H9 (cell line): ENCODE results near the gene SELENBP1. TPM values are rescaled to one million over a fixed set of nuclear protein-coding genes. Genes with fewer than 3 reads are reported as not detected.

ENCODE experiments used
- DNase-seq: peaks from one replicate; pipeline ENCODE4 v3.0.0-alpha.2; 2017
- H2AFZ ChIP-seq: one replicate; pipeline ENCODE4 v1.6.1; 2013; ENCODE audit warnings: mild to moderate bottlenecking, low read length, control low read depth, moderate library complexity
- H2AK5ac ChIP-seq: 2 replicates; pipeline ENCODE4 v1.6.1; 2013; ENCODE audit warnings: low read length, control low read depth, mixed read lengths; ENCODE audit not compliant: insufficient read length
- H2BK120ac ChIP-seq: one replicate; pipeline ENCODE4 v1.6.1; 2013; ENCODE audit warnings: low read depth, mild to moderate bottlenecking, low read length, control low read depth, inconsistent platforms; ENCODE audit not compliant: poor library complexity, severe bottlenecking
- H2BK12ac ChIP-seq: 2 replicates; pipeline ENCODE4 v1.6.1; 2013; ENCODE audit warnings: low read length, control low read depth, mixed read lengths, low read depth; ENCODE audit not compliant: insufficient read length
- H2BK15ac ChIP-seq: 2 replicates; pipeline ENCODE4 v1.6.1; 2013; ENCODE audit warnings: low read depth, low read length, control low read depth
- H2BK20ac ChIP-seq: one replicate; pipeline ENCODE4 v1.6.1; 2013; ENCODE audit warnings: low read depth, mild to moderate bottlenecking, low read length, control low read depth, inconsistent platforms; ENCODE audit not compliant: poor library complexity, severe bottlenecking
- H2BK5ac ChIP-seq: 2 replicates; pipeline ENCODE4 v1.6.1; 2013; ENCODE audit warnings: low read length, control low read depth, mixed read lengths; ENCODE audit not compliant: insufficient read length
- H3K14ac ChIP-seq: 2 replicates; pipeline ENCODE4 v1.6.1; 2013; ENCODE audit warnings: low read length, control low read depth; ENCODE audit not compliant: insufficient read depth
- H3K18ac ChIP-seq: 2 replicates; pipeline ENCODE4 v1.6.1; 2013; ENCODE audit warnings: low read depth, mild to moderate bottlenecking, mixed read lengths, low read length, control low read depth; ENCODE audit not compliant: insufficient read length
- H3K23ac ChIP-seq: 2 replicates; pipeline ENCODE4 v1.6.1; 2013; ENCODE audit warnings: low read length, control low read depth, mixed read lengths, low read depth; ENCODE audit not compliant: insufficient read length
- H3K23me2 ChIP-seq: 2 replicates; pipeline ENCODE4 v1.6.1; 2013; ENCODE audit warnings: low read depth, mild to moderate bottlenecking, mixed read lengths, low read length, control low read depth; ENCODE audit not compliant: insufficient read length, poor library complexity, severe bottlenecking
- H3K27ac ChIP-seq: 2 replicates; pipeline ENCODE4 v1.5.1; 2013; ENCODE audit warnings: low read length, control low read depth, mixed read lengths, low read depth; ENCODE audit not compliant: insufficient read length
- H3K27me3 ChIP-seq: 2 replicates; pipeline ENCODE4 v1.6.1; 2013; ENCODE audit warnings: low read length, control low read depth, inconsistent platforms; ENCODE audit not compliant: insufficient read depth
- H3K4ac ChIP-seq: 2 replicates; pipeline ENCODE4 v1.6.1; 2013; ENCODE audit warnings: low read depth, mild to moderate bottlenecking, control low read depth, inconsistent platforms, low read length, moderate library complexity
- H3K4me1 ChIP-seq: 2 replicates; pipeline ENCODE4 v1.6.1; 2013; ENCODE audit warnings: low read length, control low read depth, inconsistent platforms; ENCODE audit not compliant: insufficient read depth
- H3K4me2 ChIP-seq: 2 replicates; pipeline ENCODE4 v1.6.1; 2013; ENCODE audit warnings: low read length, control low read depth, mixed read lengths; ENCODE audit not compliant: insufficient read length, insufficient read depth
- H3K56ac ChIP-seq: 2 replicates; pipeline ENCODE4 v1.6.1; 2013; ENCODE audit warnings: low read depth, mild to moderate bottlenecking, mixed read lengths, low read length, control low read depth; ENCODE audit not compliant: insufficient read length
- H3K79me1 ChIP-seq: 2 replicates; pipeline ENCODE4 v1.6.1; 2013; ENCODE audit warnings: low read depth, mild to moderate bottlenecking, moderate library complexity, low read length, control low read depth, inconsistent platforms; ENCODE audit not compliant: insufficient read depth, poor library complexity, severe bottlenecking
- H3K79me2 ChIP-seq: 2 replicates; pipeline ENCODE4 v1.6.1; 2013; ENCODE audit warnings: low read length, control low read depth, inconsistent platforms; ENCODE audit not compliant: insufficient read depth
- H3K9ac ChIP-seq: 2 replicates; pipeline ENCODE4 v1.6.1; 2013; ENCODE audit warnings: low read length, control low read depth, mixed read lengths; ENCODE audit not compliant: insufficient read length; ENCODE audit errors: extremely low read depth
- H3K9me3 ChIP-seq: one replicate; pipeline ENCODE4 v1.6.1; 2013; ENCODE audit warnings: low read depth, low read length, inconsistent platforms; ENCODE audit not compliant: control insufficient read depth
- H3T11ph ChIP-seq: one replicate; pipeline ENCODE4 v1.6.1; 2013; ENCODE audit warnings: mild to moderate bottlenecking, low read length, control low read depth, inconsistent platforms
- H4K20me1 ChIP-seq: one replicate; pipeline ENCODE4 v1.6.1; 2013; ENCODE audit not compliant: control insufficient read depth, insufficient read length, insufficient read depth
- H4K5ac ChIP-seq: 2 replicates; pipeline ENCODE4 v1.6.1; 2013; ENCODE audit warnings: low read depth, mild to moderate bottlenecking, mixed read lengths, low read length, control low read depth; ENCODE audit not compliant: insufficient read length
- H4K8ac ChIP-seq: replicated peaks from 2 replicates; pipeline ENCODE4 v1.6.1; 2013; ENCODE audit warnings: low read length, control low read depth, mixed read lengths, low read depth; ENCODE audit not compliant: insufficient read length
- H4K91ac ChIP-seq: 2 replicates; pipeline ENCODE4 v1.6.1; 2013; ENCODE audit warnings: low read depth, mild to moderate bottlenecking, moderate library complexity, mixed read lengths, low read length, control low read depth; ENCODE audit not compliant: insufficient read length
- H3K27ac Mint-ChIP-seq, 3 experiments: 2 replicates in 2 of 3; 3 replicates in 1 of 3; pipeline ENCODE4 v1.8.0; 2020 to 2021; ENCODE audit warnings: mixed read lengths in 3 of 3, mild to moderate bottlenecking in 1 of 3, moderate library complexity in 1 of 3
- H3K27me3 Mint-ChIP-seq: 2 replicates; pipeline ENCODE4 v1.8.0; 2021; ENCODE audit warnings: low read depth, mild to moderate bottlenecking, moderate library complexity, mixed read lengths
- H3K36me3 Mint-ChIP-seq, 3 experiments: 2 replicates in 2 of 3; 3 replicates in 1 of 3; pipeline ENCODE4 v1.8.0; 2020 to 2021; ENCODE audit warnings: low read depth in 3 of 3, mixed read lengths in 3 of 3; ENCODE audit not compliant: insufficient read depth in 1 of 3
- H3K4me1 Mint-ChIP-seq, 2 experiments: 2 replicates each; pipeline ENCODE4 v1.8.0; 2020; ENCODE audit warnings: mixed read lengths in 2 of 2
- H3K4me3 Mint-ChIP-seq, 2 experiments: 2 replicates in 1 of 2; 3 replicates in 1 of 2; pipeline ENCODE4 v1.8.0; 2020 to 2021; ENCODE audit warnings: mild to moderate bottlenecking in 2 of 2, mixed read lengths in 2 of 2, moderate library complexity in 1 of 2
- H3K9me3 Mint-ChIP-seq, 2 experiments: 2 replicates in 1 of 2; 3 replicates in 1 of 2; pipeline ENCODE4 v1.8.0; 2020; ENCODE audit warnings: mild to moderate bottlenecking in 2 of 2, mixed read lengths in 2 of 2, moderate library complexity in 1 of 2
- CTCF ChIP-seq: fragments of 200-600 bp; sonication (generic); conservative IDR thresholded peaks from 3 replicates; pipeline ENCODE4 v1.8.0; 2021; ENCODE audit warnings: antibody characterized with exemption, mild to moderate bottlenecking
- WGBS: extraction: QIAGEN DNeasy Blood & Tissue Kit; methylation state at CpG from one replicate; pipeline ENCODE4 v1.1.7; 2013; ENCODE audit warnings: missing lambda C conversion rate, low lambda C conversion rate, mixed read lengths; ENCODE audit not compliant: insufficient read length; ENCODE audit errors: extremely low coverage; 5-methylcytosine and 5-hydroxymethylcytosine counted together
- total RNA-seq: library from RNA; stranded (reverse); gene quantifications from 2 replicates; pipeline ENCODE4 v1.2.1, GENCODE V29; 2021

The SELENBP1 gene
- total RNA-seq, 1 experiment from 2014 or later, result 14.2 TPM

GRCh38 chr1:151326619-151327222, 45.8 kb downstream of the SELENBP1 start:
- Mint-ChIP-seq H3K4me3 (peak overlapping the region; percentile 88 to 89), H3K36me3 (peaks cover 8 to 34% (median 19%) of the 10 kb centered on the region in 3 experiments; a peak in 6 of 7 replicates), H3K9me3 (no peaks in the 10 kb centered on the region), H3K27ac (peak overlapping the region; percentile 51 to 90 (median 64)), H3K27me3 (peaks cover 3% of the 10 kb centered on the region; the same call in 1 of the 2 replicates), H3K4me1 (peaks cover 15% of the 10 kb centered on the region in 2 experiments)
- H3K9me3 ChIP-seq, result no peaks in the 10 kb centered on the region
- no peak overlapping the region for H3K18ac ChIP-seq
- no peak overlapping the region for H4K91ac ChIP-seq
- H3K4me1 ChIP-seq, result no peaks in the 10 kb centered on the region; the same call in 1 of the 2 replicates
- H2BK120ac ChIP-seq, result no peak overlapping the region
- no peak overlapping the region for H2AFZ ChIP-seq
- H4K5ac ChIP-seq, result no peak overlapping the region
- peak overlapping the region; percentile 67 for H3K4me2 ChIP-seq
- no peak overlapping the region for H3T11ph ChIP-seq
- no peak overlapping the region for H3K23ac ChIP-seq
- no peak for TF ChIP-seq CTCF
- H3K27ac ChIP-seq, result no peak overlapping the region
- H2BK5ac ChIP-seq, result no peak overlapping the region
- H3K27me3 ChIP-seq, result no peaks in the 10 kb centered on the region
- H4K8ac ChIP-seq, result no peak overlapping the region
- H3K4ac ChIP-seq, result no peak overlapping the region
- H3K9ac ChIP-seq, result peak overlapping the region; percentile 33
- peaks cover 13% of the 10 kb centered on the region for H3K23me2 ChIP-seq
- no CpG with 5 or more reads among the region's 12 CpGs for WGBS
- no peak overlapping the region for H2BK15ac ChIP-seq
- H3K79me2 ChIP-seq, result no peaks in the 10 kb centered on the region
- no peak overlapping the region for H3K56ac ChIP-seq
- no peaks in the 10 kb centered on the region for H3K79me1 ChIP-seq
- no peak for DNase-seq
- H2BK12ac ChIP-seq, result no peak overlapping the region
- no peak overlapping the region for H2AK5ac ChIP-seq
- no peaks in the 10 kb centered on the region for H4K20me1 ChIP-seq
- H2BK20ac ChIP-seq, result no peak overlapping the region
- no peak overlapping the region for H3K14ac ChIP-seq
